Hepatic stellate cell (primary cell): Measurements from ENCODE around the gene PSMA3.
A peak's percentile ranks its signal among the peaks of the same experiment; 100 is the strongest.

ENCODE experiments used
- DNase-seq: peaks from one replicate; pipeline ENCODE4 v3.0.0; 2011; ENCODE audit warnings: low spot score

Gene PSMA3

GRCh38 chr14:58272588-58273372 is 28.1 kb downstream of the PSMA3 start:
- peak; percentile 5 for DNase-seq

DNA sequence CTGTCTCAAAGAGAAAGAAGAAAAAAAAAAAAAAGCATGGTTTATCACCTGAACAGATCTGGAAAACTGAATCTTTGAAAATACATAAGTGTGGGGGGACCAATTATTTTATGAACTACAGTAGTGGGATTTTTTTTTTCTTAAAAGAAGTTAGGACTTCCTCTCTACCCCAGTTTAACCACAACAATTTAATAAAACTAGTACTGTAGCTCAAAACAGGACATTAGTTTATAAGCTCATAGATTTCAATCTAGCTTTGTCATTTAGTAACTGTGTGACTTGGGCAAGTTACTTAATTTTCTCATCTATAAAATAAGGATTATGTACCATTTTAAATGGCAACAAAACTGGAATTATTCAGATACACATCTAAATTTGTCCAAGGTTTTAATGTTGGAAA is 30.2 kb downstream of the PSMA3 start:
- no peak for DNase-seq

- DNase-seq = no peak
Measured at GRCh38 chr14:58275527-58276190, 31.0 kb downstream of the PSMA3 start.

DNA sequence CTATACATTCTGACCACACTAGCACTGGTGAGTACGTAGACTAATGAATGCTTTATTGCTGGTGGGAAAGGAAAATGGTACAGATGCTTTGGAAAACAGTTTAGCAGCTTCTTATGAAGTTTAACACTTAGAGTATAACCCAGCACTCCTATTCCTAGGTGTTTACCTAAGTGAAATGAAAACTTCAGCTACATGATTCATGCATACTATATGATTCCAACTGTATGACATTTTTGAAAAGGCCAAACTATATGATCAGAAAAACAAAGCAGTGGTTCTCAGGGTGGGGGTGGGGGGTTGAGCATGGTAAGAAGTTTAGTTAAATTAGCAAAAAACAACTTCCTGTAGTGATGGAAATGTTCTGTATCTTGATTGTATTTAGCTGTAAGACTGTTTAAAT is 31.6 kb downstream of the PSMA3 start:
- no peak for DNase-seq

DNA sequence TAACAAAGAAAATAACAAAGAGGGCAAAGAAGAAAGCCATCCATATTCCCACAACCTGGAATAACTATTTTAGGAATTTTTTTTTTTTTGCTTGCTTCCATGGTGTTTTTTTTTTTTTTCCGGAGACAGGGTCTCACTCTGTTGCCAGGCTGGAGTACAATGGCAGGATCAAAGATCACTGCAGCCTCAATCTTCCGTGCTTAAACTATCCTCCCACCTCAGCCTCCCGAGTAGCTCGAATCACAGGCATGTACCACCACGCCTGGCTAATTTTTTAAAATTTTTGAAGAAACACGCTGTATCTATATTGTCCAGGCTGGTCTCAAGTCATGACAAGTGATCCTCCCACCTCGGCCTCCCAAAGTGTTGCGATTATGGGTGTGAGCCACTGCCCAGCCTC is 33.5 kb downstream of the PSMA3 start:
- DNase-seq = no peak

GRCh38 chr14:58280954-58281787 is 36.5 kb downstream of the PSMA3 start:
- peak; percentile 63 for DNase-seq

GRCh38 chr14:58281969-58282368 is 37.3 kb downstream of the PSMA3 start:
- no peak for DNase-seq

DNA sequence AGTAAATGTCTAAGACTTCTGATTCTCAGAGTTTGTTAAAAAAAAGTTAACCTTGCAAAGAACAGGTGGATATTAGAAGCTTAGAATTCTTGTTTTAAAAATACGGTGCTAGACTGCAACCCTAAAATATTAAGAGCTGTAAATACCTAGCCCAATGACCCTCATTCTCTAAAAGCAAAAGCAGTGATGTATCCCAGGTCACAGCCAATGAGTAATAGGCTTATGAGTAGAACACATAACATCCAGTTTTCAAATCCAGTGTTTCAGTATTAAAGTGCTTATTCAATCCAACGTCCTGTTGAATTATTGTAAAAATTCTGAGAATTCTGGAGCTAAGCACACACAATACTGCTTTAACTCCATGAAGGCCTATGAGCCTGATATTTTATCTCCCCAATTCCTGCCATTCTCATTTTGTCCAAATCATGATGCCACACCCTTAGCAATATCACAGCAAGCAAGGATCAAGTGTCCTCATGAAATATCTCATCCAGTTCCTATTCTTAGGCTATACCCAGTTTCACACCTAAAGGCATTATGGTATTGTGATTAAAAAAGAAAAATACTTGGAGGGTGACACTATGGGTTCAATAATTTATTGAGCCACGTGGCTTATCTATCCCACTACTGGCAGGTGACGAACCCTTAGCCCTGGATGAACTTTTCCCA is 38.4 kb downstream of the PSMA3 start:
- DNase-seq = no peak

DNA sequence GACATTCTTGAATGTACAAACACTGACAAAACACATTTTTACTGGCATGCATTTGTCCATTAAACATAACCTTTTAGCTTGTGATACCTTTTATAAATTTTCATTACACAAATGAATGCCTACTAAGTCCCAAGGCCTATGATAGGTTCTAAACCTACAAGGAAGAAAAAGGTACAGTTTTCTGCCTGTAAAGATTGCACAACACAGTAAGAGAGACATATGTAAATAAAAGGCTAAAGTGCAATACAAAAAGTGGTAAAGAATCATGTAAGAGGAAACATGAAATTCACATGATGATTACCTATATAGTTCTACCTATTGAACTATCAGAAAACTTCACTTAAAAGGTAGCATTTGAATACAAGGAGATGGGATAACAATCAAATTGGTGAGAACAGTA is 39.1 kb downstream of the PSMA3 start:
- DNase-seq = no peak

- DNase-seq = no peak
Measured at GRCh38 chr14:58285132-58285531, 40.5 kb downstream of the PSMA3 start.

GRCh38 chr14:58287607-58288042 is 43.0 kb downstream of the PSMA3 start:
- DNase-seq = no peak

DNA sequence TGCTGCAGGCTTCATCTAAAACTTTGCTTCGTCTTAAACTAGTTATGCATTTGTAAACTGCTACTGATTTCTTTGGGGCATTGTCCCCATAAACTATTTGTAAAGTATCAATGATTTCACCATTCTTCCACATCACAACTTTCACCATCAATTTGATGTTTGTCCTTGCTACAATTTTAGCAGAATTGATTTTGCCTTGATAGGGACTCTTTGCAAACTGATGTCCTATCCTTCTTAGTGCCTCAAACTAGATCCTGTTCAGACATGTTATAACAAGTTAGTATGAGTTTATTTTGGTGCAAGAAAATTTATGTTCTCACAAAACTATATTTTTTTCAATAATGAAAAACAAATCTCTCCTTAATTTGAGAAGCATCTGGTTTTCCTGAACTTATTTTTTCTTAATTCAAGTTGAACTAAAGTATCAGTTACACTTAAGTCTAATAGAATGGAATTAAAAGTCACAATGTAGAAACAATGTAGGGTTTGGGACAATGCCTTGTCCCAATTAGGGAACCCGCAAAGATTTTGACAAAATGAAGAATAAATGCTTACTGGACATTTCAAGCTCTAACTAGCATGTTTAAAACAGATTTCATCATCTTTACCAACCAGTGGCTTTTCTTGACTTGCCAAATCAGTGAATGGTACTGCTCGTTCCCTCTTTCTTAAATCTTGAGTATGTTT is 43.6 kb downstream of the PSMA3 start:
- DNase-seq = no peak

DNA sequence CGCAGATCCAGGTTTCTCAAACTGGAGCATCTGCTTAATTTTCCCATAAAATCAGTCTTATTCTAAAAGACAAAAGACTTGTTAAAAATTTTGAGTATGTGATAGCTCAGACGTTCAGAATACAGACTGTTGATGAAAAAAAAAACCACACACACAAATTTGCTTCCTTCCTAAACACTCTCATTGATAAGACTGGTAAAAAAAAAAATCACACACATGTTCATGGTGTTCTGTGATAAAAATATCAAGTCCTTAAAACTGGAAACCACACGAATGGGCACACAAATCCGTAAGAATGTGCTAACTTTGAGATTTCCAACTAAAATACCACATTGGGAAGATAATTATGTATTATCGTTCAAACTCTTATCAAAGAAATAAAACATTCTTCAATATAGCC is 47.0 kb downstream of the PSMA3 start:
- no peak for DNase-seq

DNA sequence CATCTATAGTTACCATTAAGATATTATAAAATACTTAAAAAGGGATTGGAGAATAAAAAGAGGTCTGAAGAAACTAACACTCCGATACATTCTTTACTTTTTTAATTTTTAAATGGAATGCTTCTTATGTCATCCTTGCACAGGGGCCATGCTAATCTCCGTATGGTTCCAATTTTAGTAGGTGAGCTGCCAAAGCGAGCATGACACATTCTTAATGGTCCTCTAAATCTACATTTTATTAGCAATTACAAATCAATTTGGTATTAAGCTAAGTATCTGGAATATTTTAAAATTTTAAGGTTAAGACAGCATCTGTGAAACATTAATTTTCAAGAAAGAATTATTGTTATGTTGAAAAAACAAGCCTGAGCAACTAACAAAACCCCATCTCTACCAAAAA is 47.5 kb downstream of the PSMA3 start:
- no peak for DNase-seq

GRCh38 chr14:58294201-58294600 is 49.6 kb downstream of the PSMA3 start:
- no peak for DNase-seq

GRCh38 chr14:58296726-58297125 is 52.1 kb downstream of the PSMA3 start:
- DNase-seq = peak; percentile 7

DNA sequence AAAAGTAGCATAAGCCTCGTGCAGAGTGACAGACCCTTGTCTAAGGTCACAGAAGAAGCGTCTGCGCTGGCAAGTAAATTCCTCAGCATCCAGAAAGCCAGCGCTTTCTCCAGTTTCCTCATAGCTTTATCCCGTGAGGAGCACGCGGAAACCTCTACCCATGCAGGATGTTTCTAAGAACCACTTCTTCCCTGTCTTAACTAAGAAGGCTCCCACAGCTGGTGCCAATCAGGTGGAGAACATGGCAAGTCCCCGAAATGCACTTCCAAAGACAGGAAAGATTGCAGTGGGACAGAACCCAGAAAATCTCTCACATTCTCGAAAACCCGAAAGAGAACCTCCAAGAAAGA is 52.7 kb downstream of the PSMA3 start:
- peak; percentile 22 for DNase-seq

DNA sequence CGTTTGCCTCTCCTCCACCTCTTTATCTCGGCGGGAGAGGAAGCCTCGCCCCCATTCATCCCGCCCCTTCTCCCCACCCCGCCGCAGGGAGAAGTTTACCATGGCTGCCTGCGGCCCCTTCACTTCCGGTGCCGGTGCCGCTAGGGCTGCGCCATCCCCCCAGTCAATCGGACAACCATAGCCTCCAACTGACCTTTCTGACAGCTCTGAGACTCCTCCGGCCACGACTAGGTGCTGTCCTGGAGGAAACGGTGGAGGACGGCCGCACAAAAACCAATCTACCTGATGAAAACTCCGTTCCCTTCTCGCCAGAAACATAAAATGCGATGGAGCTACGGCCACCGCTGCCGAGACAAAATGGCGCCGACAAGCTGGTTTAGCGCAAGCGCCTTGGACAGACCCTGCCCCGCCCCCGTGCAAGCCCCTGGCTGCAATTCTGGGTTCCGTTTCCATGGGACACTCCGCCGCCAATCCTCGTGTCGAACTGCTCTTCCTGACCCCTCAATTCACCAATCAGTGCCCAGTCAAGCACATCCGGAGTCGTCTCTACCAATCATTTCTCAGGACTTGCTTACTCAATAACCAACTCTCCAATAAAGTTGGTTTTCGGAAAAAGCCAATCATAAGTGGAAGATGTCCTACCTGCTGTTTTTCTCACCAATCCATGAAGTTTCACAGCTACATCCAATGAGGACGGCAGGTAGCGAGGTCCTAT is 53.3 kb downstream of the PSMA3 start:
- DNase-seq = peak; percentile 98

DNA sequence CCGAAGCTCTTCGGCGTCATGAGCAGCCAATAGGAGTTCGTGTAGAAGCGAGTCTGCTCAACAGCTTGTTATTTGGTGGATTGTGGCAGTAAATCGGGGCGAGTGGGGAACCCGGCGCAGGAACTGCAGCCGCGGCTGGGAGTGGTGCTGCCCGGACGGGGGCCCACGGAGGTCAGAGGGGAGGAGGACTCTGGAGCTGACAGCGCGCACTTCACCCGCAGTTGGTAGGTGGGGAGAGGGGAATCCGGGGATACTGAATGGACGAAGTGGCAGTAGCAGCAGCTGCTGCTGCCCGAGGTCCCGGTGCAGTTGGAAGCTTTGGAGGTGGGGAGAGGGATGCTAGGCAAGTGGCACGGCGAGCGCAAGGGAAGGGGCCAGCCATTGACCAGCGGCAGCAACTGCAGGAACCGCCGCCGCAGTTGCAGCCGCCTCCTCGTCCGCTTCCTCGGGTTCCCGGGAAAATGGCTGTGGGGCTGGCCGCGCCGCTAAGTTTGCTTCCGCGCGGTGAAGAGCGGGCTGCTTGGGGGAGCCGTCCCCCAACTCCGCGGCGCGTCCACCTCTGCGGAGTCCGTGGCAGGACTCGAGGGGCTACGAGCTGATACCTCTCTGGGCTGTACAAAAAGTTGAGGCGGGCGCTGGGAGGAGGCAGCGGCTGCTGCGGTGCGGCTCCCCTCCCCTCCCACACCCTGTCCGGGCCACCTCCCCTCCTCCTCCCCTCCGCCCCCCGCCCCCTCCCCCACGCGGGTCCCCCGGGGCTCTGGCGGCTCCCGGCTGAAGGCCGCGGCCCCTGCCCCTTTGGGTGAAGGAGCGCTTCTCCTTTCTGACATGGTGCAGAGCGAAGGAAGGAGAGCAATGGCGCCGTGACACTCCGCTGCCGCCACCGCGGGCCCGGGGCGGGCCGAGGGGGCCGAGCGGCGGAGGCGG is 54.1 kb downstream of the PSMA3 start, which contains the start of gene ARID4A:
ARID4A (plus strand) TSS at position 79 of the 924 bp plus-strand sequence. CDS start 1,300 bp downstream, outside the sequence.
- DNase-seq = no peak
